IPS-18c (cell line): Measurements from ENCODE around the gene TRIM56.
"Not testable (repeated sequence)": the region's sequence is repeated elsewhere in the genome, so short reads cannot be mapped to it uniquely, and the experiment has no call there.

Experiments used
- H3K4me3 ChIP-seq: 2 replicates; pipeline ENCODE4 v1.7.0; 2013; ENCODE audit warnings: low read depth, mild to moderate bottlenecking, low read length, moderate library complexity; ENCODE audit not compliant: insufficient read depth
- H3K9me3 ChIP-seq: one replicate; pipeline ENCODE4 v1.6.1; 2013; ENCODE audit warnings: mild to moderate bottlenecking, low read length, moderate library complexity; ENCODE audit not compliant: control insufficient read depth, insufficient read depth

The TRIM56 gene

DNA sequence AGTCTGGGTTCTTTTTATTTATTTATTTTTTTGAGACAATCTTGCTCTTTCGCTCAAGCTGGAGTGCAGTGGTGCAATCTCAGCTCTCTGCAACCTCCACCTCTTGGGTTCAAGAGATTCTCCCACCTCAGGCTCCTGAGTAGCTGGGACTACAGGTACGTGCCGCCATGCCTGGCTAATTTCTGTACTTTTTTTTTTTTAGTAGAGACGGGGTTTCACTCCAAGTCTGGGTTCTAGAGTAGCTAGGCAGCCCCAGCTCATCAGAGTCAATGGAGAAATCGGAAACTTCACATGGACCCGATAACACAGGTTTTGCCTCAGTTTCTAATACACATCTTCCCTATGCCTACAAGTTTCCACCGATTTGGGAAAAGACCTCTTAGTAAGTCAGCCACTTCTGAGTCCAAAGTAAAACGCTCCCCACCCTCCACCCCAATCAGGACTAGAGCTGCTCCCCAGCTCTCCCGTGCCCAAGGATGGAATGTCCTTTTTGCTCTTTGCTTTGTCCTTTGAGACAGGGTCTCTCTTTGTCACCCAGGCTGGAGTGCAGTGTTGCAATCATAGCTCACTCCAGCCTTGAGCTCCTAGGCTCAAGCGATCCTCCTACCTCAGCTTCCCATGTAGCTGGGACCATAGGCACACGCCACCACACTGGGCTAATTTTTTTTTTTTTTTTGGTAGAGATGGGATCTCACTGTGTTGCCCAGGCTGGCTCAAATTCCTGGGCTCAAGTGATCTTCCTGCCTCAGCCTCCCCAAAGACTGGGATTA is 37.8 kb downstream of the TRIM56 start:
- no peaks in the 10 kb centered on the region for H3K9me3 ChIP-seq
- no peak overlapping the region for H3K4me3 ChIP-seq

GRCh38 chr7:101123703-101124068 is 38.4 kb downstream of the TRIM56 start:
- Histone ChIP-seq H3K9me3 (no peaks in the 10 kb centered on the region), H3K4me3 (no peak overlapping the region)

GRCh38 chr7:101124376-101125056 is 39.2 kb downstream of the TRIM56 start:
- Histone ChIP-seq H3K9me3 (no peaks in the 10 kb centered on the region), H3K4me3 (no peak overlapping the region)

- Histone ChIP-seq H3K9me3 (no peaks in the 10 kb centered on the region), H3K4me3 (no peak overlapping the region)
Observed at GRCh38 chr7:101125989-101126650, 40.8 kb downstream of the TRIM56 start.

DNA sequence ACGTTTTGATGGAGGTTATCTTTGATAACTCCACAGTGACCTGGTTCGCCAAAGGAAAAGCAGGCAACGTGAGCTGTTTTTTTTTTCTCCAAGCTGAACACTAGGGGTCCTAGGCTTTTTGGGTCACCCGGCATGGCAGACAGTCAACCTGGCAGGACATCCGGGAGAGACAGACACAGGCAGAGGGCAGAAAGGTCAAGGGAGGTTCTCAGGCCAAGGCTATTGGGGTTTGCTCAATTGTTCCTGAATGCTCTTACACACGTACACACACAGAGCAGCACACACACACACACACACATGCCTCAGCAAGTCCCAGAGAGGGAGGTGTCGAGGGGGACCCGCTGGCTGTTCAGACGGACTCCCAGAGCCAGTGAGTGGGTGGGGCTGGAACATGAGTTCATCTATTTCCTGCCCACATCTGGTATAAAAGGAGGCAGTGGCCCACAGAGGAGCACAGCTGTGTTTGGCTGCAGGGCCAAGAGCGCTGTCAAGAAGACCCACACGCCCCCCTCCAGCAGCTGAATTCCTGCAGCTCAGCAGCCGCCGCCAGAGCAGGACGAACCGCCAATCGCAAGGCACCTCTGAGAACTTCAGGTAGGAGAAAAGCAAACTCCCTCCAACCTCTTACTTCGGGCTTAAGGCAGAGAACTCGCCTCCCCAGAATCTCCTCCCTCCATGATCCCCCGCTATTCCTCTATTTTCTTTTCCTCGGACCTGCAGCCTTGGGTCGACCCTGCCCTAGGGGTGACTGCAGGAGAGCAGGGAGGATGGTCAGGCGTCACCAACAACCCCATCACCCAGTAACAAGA is 41.6 kb downstream of the TRIM56 start, which contains the start of gene SERPINE1:
SERPINE1 (plus strand) TSS at position 454 of the 809 bp plus-strand sequence. CDS start 1,290 bp downstream, outside the sequence.
- H3K4me3 ChIP-seq, result peak within 1 kb of the TSS; percentile 31; the same call in 1 of the 2 replicates
- no peaks in the 10 kb centered on the region for H3K9me3 ChIP-seq

- Histone ChIP-seq H3K9me3 (no peaks in the 10 kb centered on the region), H3K4me3 (peak overlapping the region; percentile 31; the same call in 1 of the 2 replicates)
Observed at GRCh38 chr7:101127460-101128039, 42.3 kb downstream of the TRIM56 start.

DNA sequence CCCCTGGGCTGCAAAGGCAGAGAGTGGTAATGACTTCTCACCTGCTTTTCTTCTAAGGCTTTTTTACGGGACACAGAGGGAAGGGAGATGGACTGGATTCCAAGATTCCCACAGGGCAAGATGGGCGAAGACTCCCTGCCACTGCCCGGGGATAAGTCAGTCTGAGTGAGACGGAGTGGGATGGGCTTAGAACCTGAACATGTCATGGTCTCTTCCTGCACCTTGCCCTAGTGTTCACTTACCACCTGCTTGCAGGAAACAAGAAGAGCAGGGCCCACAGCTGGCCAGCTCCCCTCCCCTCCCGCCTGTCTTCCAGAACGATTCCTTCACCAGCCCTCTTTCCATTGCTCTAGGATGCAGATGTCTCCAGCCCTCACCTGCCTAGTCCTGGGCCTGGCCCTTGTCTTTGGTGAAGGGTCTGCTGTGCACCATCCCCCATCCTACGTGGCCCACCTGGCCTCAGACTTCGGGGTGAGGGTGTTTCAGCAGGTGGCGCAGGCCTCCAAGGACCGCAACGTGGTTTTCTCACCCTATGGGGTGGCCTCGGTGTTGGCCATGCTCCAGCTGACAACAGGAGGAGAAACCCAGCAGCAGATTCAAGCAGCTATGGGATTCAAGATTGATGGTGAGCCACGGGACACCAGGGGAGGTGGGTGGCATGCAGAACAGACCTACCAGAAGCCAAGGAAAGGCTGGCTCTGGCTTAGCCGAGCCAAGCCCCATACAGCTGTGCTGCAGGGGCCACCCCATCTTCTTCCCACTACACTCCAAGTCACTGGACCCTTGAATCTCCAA is 43.0 kb downstream of the TRIM56 start:
- H3K4me3 ChIP-seq, result no peak overlapping the region
- H3K9me3 ChIP-seq, result no peaks in the 10 kb centered on the region

DNA sequence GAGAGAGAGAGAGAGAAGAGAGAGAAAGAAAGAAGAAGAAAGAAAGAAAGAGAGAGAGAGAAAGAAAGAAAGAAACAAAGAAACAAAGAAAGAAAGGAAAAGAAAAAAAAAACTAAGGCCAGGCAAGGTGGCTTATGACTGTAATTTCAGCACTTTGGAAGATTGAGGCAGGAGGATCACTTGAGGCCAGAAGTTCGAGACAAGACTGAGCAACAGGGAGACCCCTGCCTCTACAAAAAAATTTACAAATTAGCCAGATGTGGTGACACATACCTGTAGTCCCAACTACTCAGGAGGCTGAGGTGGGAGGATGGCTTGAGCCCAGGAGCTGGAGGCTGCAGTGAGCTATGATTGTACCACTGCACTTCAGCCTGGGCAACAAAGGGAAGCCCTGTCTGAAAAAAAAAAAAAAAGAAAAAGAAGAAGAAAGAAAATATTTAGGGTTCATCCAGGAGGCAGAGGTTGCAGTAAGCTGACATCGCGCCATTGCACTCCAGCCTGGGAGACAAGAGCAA is 44.4 kb downstream of the TRIM56 start:
- Histone ChIP-seq H3K9me3 (no peaks in the 10 kb centered on the region), H3K4me3 (no peak overlapping the region)

DNA sequence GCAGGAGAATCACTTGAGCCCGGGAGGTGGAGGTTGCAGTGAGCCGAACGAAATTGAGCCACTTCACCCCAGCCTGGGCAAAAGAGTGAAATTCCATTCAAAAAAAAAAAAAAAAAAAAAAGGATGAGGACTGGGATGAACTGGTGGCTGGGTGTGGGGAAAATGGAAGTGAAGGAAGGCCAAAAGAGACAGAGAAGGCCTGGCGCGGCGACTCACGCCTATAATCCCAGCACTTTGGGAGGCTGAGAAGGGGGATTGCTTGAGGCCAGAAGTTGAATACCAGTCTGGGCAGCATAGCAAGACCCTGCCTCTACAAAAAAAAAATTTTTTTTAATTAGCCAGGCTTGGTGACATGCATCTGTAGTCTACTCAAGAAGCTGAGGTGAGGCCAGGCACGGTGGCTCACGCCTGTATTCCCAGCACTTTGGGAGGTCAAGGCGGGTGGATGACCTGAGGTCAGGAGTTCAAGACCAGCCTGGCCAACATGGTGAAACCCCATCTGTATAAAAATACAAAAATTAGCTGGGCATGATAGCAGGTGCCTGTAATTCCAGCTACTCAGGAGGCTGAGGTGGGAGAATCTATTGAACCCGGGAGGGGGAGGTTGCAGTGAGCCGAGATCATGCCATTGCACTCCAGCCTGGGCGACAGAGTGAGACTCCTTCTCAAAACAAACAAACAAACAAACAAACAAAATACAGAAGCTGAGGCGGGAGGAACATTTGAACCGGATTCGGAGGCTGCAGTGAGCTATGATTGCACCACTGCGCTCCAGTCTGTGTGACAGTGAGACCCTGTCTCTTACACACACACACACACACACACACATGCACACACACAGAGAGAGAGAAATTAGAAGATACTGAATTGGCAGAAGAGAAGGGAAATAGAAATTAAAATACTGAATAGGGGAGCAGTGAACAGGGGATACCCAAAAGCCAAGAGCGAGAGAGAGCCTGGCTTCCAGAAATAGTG is 47.6 kb downstream of the TRIM56 start:
- H3K9me3 ChIP-seq, result not testable (repeated sequence)

DNA sequence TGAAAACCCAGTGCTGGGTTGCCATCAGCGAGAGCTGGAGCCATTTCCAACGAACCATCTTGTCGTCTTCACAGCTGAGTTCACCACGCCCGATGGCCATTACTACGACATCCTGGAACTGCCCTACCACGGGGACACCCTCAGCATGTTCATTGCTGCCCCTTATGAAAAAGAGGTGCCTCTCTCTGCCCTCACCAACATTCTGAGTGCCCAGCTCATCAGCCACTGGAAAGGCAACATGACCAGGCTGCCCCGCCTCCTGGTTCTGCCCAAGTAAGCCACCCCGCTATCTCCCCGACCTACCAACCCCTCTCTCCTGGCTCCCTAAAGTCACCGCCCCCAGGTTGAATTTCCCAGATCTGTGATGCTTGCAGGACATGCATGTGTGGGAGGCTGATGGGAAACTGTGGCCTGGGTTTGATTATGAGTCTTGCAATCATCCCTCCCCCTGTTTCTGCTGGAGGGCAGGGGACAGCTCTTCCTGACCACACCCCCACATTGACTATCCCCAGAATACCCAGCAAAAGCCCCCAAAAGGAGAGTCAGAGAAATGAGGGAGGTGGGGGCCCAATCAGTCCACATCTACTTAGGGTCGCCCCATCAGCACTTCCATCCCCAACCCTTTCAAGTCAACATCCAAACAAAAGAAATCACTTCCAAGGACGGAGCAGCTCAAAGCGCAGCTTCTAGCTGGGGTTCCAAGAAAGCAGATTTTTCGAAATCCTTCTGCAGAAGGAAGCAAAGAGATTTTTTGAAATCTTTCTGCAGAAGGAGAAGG is 48.5 kb downstream of the TRIM56 start:
- Histone ChIP-seq H3K4me3 (no peak overlapping the region), H3K9me3 (no peaks in the 10 kb centered on the region)

More for the DNA sequence above, 47.6 kb downstream of the TRIM56 start:
- H3K4me3 ChIP-seq, result not testable (repeated sequence)

GRCh38 chr7:101134399-101134980 is 49.2 kb downstream of the TRIM56 start:
- H3K4me3 ChIP-seq, result no peak overlapping the region

GRCh38 chr7:101137651-101138212 is 52.5 kb downstream of the TRIM56 start:
- no peaks in the 10 kb centered on the region for H3K9me3 ChIP-seq
- no peak overlapping the region for H3K4me3 ChIP-seq

More at GRCh38 chr7:101134399-101134980, 49.2 kb downstream of the TRIM56 start:
- H3K9me3 ChIP-seq, result no peaks in the 10 kb centered on the region

GRCh38 chr7:101138213-101138870 is 53.1 kb downstream of the TRIM56 start:
- no peak overlapping the region for H3K4me3 ChIP-seq
- no peaks in the 10 kb centered on the region for H3K9me3 ChIP-seq
